Fibroblast of pulmonary artery (primary cell): ENCODE data around the gene IL25.
A peak's percentile ranks its signal among the peaks of the same experiment; 100 is the strongest.

Experiments
- DNase-seq: peaks from one replicate; pipeline ENCODE4 v3.0.0-alpha.2; 2010; ENCODE audit warnings: low read depth
- H3K4me3 ChIP-seq: replicated peaks from 2 replicates; pipeline ENCODE4 v1.5.1; 2011; ENCODE audit warnings: low read depth, mild to moderate bottlenecking, control low read depth, low read length, moderate library complexity
- CTCF ChIP-seq: IDR thresholded peaks from 2 replicates; pipeline ENCODE4 v1.5.1; 2011; ENCODE audit warnings: mild to moderate bottlenecking, control low read depth, low read length, inconsistent platforms; ENCODE audit errors: missing control alignments

Gene IL25

GRCh38 chr14:23365732-23366425 lies 6.7 kb upstream of the IL25 start:
- DNase-seq: peak; percentile 32
- H3K4me3 ChIP-seq: peak overlapping the region; percentile 27
- no peak for TF ChIP-seq CTCF

- no peak for TF ChIP-seq CTCF
- DNase-seq: peak; percentile 21
- no peak overlapping the region for H3K4me3 ChIP-seq
These were observed 6.1 kb upstream of the IL25 start for GRCh38 chr14:23366426-23366921.

- DNase-seq: no peak
- TF ChIP-seq CTCF: no peak
These were observed 2.4 kb upstream of the IL25 start for GRCh38 chr14:23370221-23370620.

GRCh38 chr14:23371865-23372264 lies 744 bp upstream of the IL25 start:
- DNase-seq: no peak
- H3K4me3 ChIP-seq: no peak overlapping the region
- TF ChIP-seq CTCF: no peak

More at GRCh38 chr14:23370221-23370620, 2.4 kb upstream of the IL25 start:
- no peak overlapping the region for H3K4me3 ChIP-seq

GRCh38 chr14:23373041-23373440 lies 432 bp downstream of the IL25 start:
- no peak for TF ChIP-seq CTCF
- no peak for DNase-seq

GRCh38 chr14:23375527-23376251 lies 3.1 kb downstream of the IL25 start:
- TF ChIP-seq CTCF: no peak
- H3K4me3 ChIP-seq: no peak overlapping the region

More at GRCh38 chr14:23373041-23373440, 432 bp downstream of the IL25 start:
- H3K4me3 ChIP-seq: no peak overlapping the region

More at GRCh38 chr14:23375527-23376251, 3.1 kb downstream of the IL25 start:
- DNase-seq: no peak
